Measurements from ENCODE around the gene ASPSCR1.

GRCh38 chr17:81996232-81996756 lies 18.9 kb downstream of the ASPSCR1 start:
- no peak for TF ChIP-seq POLR2A (IDR thresholded peaks at IDR 0.05; ENCODE audit: low read length)
- no peak for TF ChIP-seq GATA1 (IDR thresholded peaks at IDR 0.05; ENCODE audit: low read depth, low read length)

All from erythroblast (primary cell).